Activated T-cell treated with anti-CD3 and anti-CD28 coated beads for 4 hours (primary cell): ENCODE measurements around the gene OGDHL.
"Not testable (repeated sequence)": the region's sequence is repeated elsewhere in the genome, so short reads cannot be mapped to it uniquely, and the experiment has no call there.

Source experiments
- DNase-seq: peaks from one replicate; pipeline ENCODE4 v3.0.0-alpha.2; 2020

Gene OGDHL

DNA sequence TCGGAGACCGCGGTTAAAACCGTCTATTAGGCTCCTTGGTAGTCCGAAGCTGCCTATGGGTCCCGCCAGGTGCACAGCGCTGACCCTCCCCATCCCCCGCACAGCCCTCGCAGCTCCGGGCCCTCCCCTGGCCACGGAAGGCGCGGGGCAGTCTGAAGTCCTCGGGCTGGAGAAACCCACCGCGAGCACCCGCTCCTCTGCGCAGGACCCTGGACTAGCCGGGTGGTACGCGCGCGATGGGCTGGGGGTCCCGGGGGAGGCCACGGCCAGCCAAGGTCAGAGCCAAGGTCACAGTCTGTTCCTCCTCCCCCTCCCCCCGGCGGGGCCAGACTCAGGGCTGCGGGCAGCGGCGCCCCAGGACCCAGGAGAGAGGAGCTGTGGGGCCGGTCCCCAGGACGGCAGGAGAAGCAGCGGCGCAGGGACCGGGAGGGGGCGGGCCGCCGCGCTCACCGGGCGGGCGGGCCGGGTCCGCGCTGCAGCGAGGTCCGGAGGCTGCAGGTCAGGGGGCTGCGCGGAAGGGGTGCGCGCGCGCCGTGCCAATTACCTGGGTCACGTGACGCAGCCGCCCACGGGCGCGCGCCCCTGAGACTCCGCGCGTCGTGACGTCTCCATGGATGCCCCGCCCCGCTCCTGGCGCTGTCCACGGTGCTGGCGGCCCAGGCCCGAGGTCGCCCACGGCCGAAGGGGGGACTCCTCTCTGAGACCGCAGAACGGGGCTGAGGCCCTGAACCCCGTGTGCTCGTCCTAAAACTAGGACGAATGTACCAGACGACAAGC, at the start of gene OGDHL:
Gene OGDHL (minus strand): TSS at position 535 of the 777 bp plus-strand sequence. CDS start 3,731 bp downstream, outside the sequence.
- DNase-seq = no peak

DNA sequence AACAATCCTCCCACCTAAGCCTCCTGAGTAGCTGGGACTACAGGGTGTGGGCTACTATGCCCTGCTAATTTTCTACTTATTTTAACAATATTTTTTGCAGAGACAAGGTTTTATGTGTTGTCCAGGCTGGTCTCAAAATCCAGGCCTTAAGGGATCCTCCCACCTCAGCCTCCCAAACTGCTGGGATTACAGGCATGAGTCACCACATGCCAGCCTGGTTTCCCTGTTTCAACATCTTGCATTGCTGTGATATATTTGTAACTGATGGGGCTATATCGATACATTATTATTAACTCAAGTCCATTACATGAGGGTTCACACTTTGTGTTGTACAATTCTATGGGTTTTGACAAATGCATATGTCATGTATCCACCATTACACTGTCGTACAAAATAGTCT, 41.9 kb upstream of the OGDHL start:
- no peak for DNase-seq

DNA sequence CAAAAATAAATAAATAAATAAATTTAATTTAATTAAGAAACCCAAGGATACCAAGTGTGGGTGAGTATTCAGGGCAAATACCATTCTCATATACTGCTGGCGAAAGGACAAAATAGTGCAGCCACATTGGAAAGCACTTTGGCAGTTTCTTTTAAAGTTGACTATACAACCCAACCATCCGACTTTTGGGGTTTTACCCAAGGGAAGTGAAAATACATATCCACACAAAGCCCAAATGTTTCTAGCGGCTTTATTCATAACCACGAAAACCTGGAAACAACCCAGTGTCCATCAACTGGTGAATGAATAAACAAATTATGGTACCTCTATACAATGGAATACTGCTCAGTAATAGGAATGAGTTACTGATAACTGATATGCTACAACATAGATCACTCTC, 36.2 kb upstream of the OGDHL start:
- DNase-seq = no peak

DNA sequence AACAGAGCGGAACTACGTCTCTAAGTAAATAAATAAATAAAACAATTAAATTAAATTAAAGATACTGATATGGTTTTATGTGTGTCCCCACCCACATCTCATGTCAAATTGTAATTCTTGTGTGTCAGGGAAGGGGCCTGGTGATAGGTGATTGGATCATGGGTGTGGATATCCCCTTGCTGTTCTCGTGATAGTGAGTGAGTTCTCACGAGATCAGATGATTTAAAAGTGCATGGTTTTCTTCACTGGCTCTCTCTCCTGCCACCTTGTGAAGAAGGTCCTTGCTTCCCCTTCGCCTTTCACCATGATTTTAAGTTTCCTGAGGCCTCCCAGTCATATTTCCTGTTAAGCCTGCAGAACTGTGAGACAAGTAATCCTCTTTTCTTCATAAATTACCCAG, 29.0 kb upstream of the OGDHL start:
- no peak for DNase-seq

DNA sequence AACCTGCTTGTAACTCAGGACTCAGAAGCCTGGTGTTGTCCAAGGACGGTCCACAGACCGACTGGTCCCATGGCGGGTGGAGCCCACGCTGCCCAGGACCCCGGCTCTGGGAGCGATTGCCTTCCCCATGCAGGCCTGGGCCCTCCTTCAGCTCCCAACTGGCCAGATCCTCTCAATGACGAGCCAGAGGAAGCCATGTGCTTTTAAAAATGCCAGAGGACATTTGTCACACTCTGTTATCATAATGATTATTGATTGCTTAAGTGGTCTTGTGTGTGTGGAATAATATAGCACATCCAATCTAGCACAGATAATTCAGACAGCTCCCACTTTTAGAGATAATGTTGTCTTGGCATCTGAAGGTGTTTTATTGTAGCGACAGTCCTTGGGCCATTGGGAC, 22.6 kb upstream of the OGDHL start:
- DNase-seq = no peak

DNA sequence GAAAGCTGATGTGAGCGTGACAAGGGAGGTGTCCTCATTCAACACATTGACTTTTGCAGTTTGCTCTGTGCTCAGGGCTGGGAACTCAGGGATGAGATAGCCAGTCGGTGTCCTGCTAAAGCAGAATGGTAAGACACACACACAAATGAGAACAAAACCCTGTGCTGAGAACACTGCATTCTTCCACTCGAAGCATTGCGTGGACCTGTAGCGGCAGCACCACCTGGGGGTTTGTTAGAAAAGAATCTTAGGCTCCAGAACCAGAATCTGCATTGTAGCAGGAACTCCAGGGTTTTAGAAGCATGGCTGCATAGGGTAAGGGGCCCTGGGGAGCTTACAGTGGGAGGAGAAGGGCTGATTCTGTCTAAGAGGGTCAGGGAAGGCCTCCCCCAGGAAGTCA, 21.5 kb upstream of the OGDHL start:
- no peak for DNase-seq

DNA sequence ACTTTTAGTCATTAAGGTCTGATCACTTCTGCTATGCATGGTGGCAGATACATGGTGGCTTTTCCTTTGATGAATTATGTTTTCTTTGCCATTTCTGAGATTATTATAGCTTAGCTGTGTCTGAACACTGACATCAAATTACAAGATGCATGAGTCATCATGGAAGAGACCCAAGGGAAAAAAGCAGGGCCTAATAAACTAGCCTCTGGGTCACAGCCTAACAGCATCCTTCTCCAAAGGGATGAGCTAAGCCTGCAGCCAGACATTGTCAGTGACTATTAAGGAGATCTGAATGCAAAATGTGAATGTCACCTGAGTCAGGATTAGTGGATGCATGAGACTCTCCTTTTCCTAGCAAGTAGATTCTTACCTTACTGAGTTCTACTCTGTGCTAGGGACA, 19.1 kb upstream of the OGDHL start:
- no peak for DNase-seq

DNA sequence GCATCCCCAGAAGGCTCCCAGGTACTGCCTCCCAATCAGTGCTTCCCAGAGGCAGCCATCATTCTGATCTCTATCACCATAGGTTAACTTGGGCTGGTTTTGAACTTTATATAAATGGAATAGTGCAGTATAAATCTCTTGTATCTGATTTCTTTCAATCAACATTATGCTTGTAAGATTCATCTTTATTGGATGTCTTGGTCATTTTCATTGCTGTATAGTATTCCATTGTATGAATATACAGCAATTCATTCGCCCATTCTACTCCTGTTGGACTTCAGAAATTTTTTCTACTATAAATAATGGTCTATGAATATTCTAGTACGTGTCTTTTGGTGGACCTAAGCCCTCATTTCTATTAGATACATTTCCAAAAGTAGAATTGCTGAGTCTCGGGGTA, 16.1 kb upstream of the OGDHL start:
- DNase-seq = no peak

DNA sequence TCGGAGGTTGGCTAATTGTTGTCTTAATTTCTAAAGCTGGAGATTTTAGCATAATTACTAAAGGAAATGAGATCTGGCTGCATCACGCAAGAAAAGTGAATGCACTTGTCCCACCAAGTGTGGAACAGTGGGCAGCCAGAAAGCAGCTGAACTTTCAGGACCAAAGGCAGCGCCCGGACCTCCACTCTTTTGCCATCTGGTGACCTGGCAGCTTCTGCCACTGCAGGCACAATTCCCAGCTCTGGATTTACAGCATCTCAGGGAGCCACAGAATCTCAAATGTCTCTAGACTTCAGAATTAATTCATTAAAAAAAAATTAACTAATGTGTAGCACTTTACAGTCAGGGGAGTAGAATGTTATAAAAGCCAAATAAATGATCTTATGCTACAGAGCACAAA, 14.7 kb upstream of the OGDHL start:
- DNase-seq = no peak

DNA sequence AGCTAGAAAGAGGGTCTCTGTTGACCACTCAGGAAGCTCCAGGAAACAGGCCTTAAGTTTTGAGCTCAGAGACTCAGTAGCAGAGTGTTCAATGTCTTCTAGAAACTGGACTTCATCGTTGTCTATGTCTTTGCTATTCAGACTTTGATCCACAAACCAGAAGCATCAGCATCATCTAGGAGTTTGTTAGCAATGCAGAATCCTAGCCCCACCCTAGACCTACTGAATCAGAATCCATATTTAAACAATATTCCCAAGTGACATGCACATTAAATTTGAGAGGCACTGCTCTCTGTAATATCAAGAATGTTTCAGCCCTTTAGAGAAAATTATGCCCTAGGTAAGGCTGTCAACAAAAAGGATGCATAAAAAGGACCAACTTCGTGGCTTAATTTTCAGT, 12.9 kb upstream of the OGDHL start:
- DNase-seq = no peak

DNA sequence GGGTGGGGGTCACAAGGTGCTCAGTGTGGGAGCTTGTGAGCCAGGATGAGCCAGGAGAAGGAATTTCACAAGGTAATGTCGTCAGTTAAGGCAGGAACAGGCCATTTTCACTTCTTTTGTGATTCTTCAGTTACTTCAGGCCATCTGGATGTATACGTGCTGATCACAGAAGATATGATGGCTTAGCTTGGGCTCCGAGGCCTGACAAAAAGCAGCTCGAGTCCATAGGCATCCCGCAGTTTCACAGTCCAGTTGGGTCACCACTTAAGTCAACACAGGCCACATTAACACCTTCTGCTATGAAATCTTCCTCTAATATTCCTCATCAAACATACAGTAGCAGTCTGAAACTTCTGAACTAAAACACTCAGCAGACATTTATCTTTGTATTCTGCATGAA, 10.8 kb upstream of the OGDHL start:
- not testable (repeated sequence) for DNase-seq

DNA sequence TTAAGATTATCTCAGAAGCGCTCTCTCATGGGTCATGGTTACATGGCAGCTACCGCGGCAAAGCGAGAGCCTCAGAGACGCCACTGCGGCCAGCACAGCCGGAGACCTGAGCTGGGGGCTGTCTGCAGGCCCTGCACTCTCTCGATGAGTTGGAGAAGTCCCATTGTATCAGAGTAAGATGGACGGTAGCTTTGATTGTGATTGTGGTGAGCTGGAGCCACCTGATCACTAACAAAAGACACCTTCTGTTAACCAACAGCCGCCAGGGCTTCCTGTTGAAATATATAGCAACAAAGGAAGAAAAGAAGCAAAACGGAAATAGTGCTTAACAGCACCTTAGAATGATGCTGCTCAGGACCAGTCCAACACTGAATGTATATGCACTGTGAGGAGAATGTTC, 8.9 kb upstream of the OGDHL start:
- not testable (repeated sequence) for DNase-seq

DNA sequence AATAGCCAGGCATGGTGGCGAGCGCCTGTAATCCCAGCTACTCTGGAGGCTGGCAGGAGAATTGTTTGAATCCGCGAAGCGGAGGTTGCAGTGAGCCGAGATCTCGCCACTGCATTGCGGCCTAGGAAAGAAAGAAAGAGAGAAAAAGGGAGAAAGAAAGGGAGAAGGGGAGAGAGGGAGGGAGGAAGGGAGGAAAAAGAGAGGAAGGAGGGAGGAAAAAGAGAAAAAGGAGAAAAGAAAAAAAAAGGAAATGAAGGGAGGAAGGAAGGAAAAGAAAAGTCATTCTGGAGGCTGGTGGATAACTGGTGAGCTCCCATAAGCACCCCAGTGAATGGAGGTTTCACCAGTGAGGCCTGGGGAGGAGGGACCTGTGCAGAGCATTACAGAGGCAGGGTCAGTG, 7.6 kb upstream of the OGDHL start:
- DNase-seq = no peak

DNA sequence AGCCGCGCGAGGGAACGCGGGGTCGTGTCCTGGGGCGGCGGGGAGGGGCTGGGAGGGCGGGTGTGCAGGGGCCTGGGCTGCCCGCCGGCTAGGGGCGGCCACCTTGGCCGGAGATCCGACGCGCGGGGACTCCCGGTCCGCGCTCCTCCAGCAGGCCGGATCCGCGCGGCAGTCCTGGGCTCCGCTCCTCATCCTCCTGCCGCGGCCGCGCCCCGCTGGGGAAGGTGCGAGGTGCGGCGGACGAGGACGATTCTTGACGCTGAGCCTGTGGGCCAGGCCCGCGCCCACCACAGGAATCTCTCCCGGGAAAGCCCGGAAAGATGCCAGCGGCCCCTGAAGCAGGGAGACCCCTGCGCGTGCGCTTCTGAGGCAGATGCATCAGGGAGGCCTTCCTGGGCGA, 6.6 kb upstream of the OGDHL start:
- no peak for DNase-seq

DNA sequence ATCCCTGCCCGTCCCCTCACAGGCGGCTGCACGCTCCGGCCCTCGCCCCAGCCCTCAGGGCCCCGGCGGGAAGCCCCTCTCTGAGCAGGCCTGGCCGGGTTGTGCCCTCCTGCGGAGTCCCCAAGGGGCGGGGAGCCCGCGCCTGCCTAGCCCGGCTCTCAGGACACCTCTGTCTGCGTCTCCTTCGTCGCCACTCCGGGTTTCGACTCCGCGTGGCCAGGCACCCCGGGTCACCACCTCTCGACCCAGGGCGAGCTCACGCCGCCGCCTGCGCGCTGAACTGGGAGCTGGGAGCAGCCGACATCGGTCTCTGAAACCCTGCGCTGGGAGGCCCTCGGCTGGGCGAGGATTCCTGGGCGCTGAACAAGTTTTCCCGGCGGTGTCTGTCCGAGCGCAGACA, 6.2 kb upstream of the OGDHL start:
- no peak for DNase-seq

DNA sequence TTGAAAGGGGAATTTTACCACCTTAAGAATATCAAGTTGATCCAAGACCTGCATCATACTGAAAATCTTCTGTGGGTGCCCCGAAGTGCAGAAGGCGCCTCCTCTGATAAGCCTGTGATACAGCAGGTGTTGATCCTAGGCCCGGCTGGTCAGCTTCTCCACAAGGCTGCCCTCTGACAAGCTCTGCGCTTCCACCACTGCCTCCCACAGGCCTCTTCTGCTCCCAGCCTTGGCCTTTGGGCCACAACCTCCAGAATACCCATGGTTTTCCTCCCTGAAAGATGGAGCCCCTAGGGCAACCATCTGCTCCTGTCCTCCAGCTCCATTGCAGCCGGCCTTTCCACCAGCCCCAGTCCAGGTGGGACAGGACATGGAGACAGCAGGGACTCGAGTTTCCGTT, 5.6 kb upstream of the OGDHL start:
- DNase-seq = no peak

DNA sequence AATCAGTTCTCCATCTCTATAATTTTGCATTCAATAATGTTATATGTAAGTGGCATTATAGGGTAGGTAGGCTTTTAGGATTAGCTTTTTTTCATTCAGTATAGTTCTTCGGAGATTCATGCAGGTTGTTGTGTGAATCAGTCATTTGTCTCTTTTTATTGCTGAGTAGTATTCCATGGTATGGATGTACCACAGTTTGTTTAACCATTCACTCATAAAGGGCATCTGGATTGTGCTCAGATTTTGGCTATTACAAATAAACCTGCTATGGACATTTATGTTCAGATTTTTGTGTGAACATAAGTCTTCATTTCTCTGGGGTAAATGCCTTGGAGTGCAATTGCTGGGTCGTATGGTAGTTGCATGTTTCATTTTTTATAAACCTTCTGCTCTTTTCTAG, 4.4 kb upstream of the OGDHL start:
- DNase-seq = no peak

DNA sequence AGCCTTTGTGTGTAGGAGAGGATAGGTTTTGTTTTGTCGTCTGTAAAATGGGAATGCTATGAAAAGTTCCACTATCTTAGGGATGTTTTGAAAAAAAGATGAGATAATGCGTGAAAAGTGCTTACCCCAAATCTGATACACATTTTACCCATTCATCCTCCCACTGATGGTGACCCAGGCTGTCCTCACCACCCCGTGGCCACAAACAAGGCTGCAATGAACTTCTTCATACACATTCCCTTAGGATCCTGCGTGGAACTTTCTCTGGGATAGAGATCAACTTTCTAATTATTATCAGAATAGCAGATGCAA, 399 bp upstream of the OGDHL start:
- no peak for DNase-seq

DNA sequence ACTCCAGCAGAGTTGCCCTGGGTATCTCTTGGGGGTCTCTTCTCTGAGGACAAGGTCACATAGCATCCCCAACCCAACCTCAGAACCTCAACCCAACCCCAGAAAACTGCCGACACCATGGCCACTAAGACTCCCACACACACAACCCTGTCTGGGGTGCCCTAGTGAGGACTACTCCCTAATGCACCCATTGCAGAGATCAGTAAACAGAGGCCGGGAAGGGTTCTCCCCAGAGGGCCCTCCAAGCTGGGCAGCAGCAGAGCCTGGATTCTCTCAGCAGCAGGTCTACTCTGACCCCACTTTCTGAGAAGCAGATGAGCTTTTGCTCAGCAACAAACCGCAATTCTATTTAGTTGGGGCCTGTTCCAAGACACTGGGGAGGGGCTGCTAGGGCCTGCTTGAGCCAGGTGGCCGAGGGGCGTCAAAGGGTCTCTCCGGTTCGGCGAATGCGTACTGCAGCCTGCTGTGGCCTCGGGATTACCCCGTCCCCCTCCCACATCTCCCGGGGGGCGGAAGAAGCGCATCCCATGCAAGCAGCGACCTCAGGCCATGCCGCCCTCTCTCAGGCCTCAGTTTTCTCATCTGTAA, 828 bp downstream of the OGDHL start:
- DNase-seq = no peak

DNA sequence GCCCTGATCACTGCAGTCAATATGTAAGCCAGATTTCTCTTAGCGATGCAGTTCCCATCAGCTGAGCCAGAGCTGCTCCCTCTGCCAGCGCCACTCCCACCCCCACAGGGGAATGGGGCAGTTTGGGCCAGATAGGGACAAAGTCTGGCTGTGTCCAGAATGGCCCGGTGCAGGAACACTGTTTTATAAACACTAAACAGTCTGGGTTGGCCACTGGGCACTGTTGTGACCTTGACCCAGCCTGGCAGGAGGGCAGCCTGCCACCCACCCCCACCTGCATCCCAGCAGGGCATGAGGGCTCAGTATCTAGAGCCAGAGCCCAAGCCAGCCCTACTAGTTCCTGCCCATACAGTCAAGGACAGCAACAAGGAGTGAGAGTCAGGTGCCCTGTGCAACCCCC, 1.3 kb downstream of the OGDHL start:
- no peak for DNase-seq

DNA sequence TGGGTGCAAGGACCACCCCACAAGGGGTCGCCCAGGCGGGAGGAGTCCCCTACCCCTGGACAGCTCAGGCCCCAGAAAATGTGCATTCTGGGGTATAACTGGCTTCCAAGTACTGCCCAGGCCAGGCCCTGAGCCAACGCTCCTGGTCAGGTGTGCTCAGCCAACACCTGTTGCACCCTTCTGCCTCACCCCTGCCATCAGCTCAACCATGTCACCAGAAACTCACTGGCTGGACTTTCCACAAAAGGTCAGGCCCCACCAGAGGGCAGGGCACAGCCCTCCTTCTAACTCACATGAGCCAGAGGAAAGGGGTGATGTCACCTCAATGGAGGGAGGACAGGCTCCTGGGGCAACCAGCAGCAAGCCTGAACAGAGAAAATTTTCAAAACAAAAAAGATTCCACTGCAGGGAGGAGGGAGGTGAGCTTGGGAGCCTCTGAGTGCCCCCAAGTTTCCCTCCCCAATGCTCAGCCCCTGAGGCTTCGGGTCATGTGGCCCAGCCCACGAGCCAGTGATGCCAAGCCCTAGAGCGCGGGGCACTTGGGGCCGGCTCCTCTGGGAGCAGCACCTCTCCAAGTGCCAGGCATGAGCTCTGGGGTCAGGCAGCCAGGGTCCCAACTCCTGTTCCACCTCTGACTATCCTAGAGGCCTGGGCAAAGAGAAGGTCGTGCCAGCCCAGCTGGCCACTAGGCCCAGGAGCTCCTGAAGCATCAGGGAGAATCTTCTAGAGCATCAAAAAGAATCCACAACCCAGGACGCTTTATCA, 2.2 kb downstream of the OGDHL start:
- DNase-seq = no peak

DNA sequence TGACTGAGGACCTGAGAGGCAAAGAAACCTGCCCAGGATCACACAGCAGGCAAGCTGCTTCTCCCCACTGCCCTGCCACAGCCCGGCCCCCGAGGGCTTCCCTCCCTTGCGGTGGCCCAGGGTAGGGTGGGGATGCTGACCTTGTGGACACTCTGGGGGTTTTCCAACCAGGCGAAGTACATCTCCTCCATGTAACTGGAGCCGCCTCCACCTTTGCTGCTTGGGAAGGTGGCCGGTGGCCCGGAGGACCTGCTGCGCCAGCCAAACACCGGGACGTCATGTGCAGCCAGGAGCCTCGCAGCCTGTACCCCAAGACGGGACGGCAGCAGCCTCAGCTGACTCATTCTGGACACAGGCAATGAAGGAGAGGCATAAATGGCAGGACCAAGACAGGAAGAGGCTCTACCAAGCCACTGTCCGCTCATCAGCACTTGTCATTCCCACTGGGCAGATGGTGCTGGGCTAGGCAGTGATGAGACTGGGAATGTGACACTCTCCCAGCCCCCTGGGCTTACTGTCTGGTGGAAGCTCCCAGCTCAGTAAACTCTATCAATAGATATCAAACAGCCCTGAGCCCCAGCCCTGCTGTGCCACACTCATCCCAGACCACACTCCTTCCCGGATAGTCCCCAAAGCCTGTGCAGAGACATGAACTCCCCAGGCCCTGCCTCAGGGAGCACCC, 3.7 kb downstream of the OGDHL start:
- no peak for DNase-seq

DNA sequence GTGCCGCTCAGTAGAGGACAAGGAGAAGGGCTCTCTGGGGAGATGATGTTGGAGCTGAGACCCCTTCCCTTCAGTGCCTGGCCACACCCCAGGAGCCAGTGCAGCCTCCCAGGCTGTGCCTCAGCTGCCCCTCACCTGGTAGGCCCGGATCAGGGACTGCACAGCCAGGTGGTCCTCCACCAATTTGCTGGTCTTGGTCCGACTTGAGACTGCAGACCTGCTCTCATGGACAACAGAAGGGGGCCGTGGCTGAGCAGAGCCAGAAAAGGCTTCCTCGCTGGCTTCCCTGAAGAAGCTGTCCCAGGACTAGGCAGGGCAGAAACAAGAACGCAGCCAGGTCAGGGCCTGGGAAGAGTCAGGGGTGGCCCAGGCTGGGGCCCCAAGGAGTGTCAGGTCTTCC, 5.5 kb downstream of the OGDHL start:
- no peak for DNase-seq

DNA sequence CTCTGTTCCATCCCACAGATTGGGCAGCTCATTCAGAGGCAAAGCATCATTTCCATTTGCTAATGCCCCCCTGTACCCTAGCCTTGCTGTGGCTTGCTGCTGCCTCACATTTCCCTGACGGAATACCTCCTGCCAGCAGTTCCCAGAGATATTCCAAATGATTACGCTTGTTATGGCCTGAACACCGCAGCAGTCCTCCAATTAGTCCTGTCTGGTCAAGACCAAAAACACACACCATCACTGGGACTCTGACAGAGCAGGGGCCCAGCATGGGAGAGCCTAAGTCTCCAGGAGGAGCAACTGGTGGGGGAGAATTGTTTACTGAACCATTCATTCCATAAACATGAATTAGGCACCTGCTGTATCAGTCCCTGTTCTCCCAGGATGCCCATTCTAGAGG, 6.1 kb downstream of the OGDHL start:
- DNase-seq = no peak
